ENCODE data around the gene LRRC3B.
"Not testable (repeated sequence)": the region's sequence is repeated elsewhere in the genome, so short reads cannot be mapped to it uniquely, and the experiment has no call there.

The LRRC3B gene

GRCh38 chr3:26590919-26591484 is 31.6 kb upstream of the LRRC3B start:
- no peaks in the 10 kb centered on the region for H3K36me3 Mint-ChIP-seq (ENCODE audit: low read depth)

GRCh38 chr3:26591926-26592325 is 30.6 kb upstream of the LRRC3B start:
- H3K4me1 Mint-ChIP-seq, result peaks cover 72% of the 10 kb centered on the region
- H3K27me3 Mint-ChIP-seq (ENCODE audit: low read depth), result peaks cover 8% of the 10 kb centered on the region
- H3K4me3 Mint-ChIP-seq, result no peak overlapping the region
- no peak for TF ChIP-seq CTCF (IDR thresholded peaks at IDR 0.05; ENCODE audit: unreplicated experiment in 3 of 3)
- peak overlapping the region in 2 of 3 experiments; percentile 21 to 79 for H3K27ac Mint-ChIP-seq
- H3K36me3 Mint-ChIP-seq (ENCODE audit: low read depth), result no peaks in the 10 kb centered on the region
- peaks cover 3% of the 10 kb centered on the region for H3K9me3 Mint-ChIP-seq

More at GRCh38 chr3:26590919-26591484, 31.6 kb upstream of the LRRC3B start:
- Mint-ChIP-seq H3K4me3 (no peak overlapping the region), H3K27me3 (ENCODE audit: low read depth) (peaks cover 10% of the 10 kb centered on the region), H3K4me1 (peaks cover 72% of the 10 kb centered on the region), H3K9me3 (peaks cover 3% of the 10 kb centered on the region), H3K27ac (peak overlapping the region in 1 of 3 experiments; percentile 78)
- TF ChIP-seq CTCF (IDR thresholded peaks at IDR 0.05; ENCODE audit: unreplicated experiment in 3 of 3), result no peak

GRCh38 chr3:26592451-26592850 is 30.1 kb upstream of the LRRC3B start:
- Mint-ChIP-seq H3K4me3 (no peak overlapping the region), H3K9me3 (peaks cover 3% of the 10 kb centered on the region), H3K27ac (peak overlapping the region in 2 of 3 experiments; percentile 21 to 22), H3K27me3 (ENCODE audit: low read depth) (peaks cover 8% of the 10 kb centered on the region), H3K36me3 (ENCODE audit: low read depth) (no peaks in the 10 kb centered on the region), H3K4me1 (peaks cover 67% of the 10 kb centered on the region)
- TF ChIP-seq CTCF (IDR thresholded peaks at IDR 0.05; ENCODE audit: unreplicated experiment in 3 of 3), result no peak

GRCh38 chr3:26596335-26596734 is 26.2 kb upstream of the LRRC3B start:
- no peak for TF ChIP-seq CTCF (IDR thresholded peaks at IDR 0.05; ENCODE audit: unreplicated experiment in 3 of 3)
- Mint-ChIP-seq H3K36me3 (ENCODE audit: low read depth) (no peaks in the 10 kb centered on the region), H3K27ac (no peak overlapping the region)

GRCh38 chr3:26603311-26603710 is 19.3 kb upstream of the LRRC3B start:
- H3K27me3 Mint-ChIP-seq (ENCODE audit: low read depth), result not testable (repeated sequence)

More at GRCh38 chr3:26596335-26596734, 26.2 kb upstream of the LRRC3B start:
- Mint-ChIP-seq H3K4me1 (peaks cover 51% of the 10 kb centered on the region), H3K27me3 (ENCODE audit: low read depth) (peaks cover 8% of the 10 kb centered on the region), H3K9me3 (peaks cover 4% of the 10 kb centered on the region), H3K4me3 (no peak overlapping the region)

GRCh38 chr3:26603771-26604170 is 18.8 kb upstream of the LRRC3B start:
- H3K27me3 Mint-ChIP-seq (ENCODE audit: low read depth); H3K4me3 Mint-ChIP-seq; H3K36me3 Mint-ChIP-seq (ENCODE audit: low read depth); H3K27ac Mint-ChIP-seq: not testable (repeated sequence)
- Mint-ChIP-seq H3K4me1 (peaks cover 13% of the 10 kb centered on the region), H3K9me3 (peaks cover 35% of the 10 kb centered on the region)

More at GRCh38 chr3:26603311-26603710, 19.3 kb upstream of the LRRC3B start:
- not testable (repeated sequence) for H3K36me3 Mint-ChIP-seq (ENCODE audit: low read depth); H3K27ac Mint-ChIP-seq; H3K4me3 Mint-ChIP-seq
- Mint-ChIP-seq H3K9me3 (peaks cover 35% of the 10 kb centered on the region), H3K4me1 (peaks cover 18% of the 10 kb centered on the region)

GRCh38 chr3:26614006-26614685 is 8.4 kb upstream of the LRRC3B start:
- H3K36me3 Mint-ChIP-seq (ENCODE audit: low read depth), result no peaks in the 10 kb centered on the region
- peak overlapping the region; percentile 8 to 56 (median 56) for H3K27ac Mint-ChIP-seq
- peaks cover 22% of the 10 kb centered on the region for H3K4me1 Mint-ChIP-seq
- no peak overlapping the region for H3K4me3 Mint-ChIP-seq
- no peaks in the 10 kb centered on the region for H3K9me3 Mint-ChIP-seq
- no peak for TF ChIP-seq CTCF (IDR thresholded peaks at IDR 0.05; ENCODE audit: unreplicated experiment in 3 of 3)
- peaks cover 3% of the 10 kb centered on the region for H3K27me3 Mint-ChIP-seq (ENCODE audit: low read depth)

Data from nephron (organoid).